GM21528 (cell line): ENCODE measurements around the gene KCNQ5.

Experiments
- ATAC-seq: cut with Tn5 transposase; IDR thresholded peaks from one replicate; pipeline ENCODE4 v1.9.1; 2021; ENCODE audit warnings: mild to moderate bottlenecking, moderate library complexity; ENCODE audit not compliant: unreplicated experiment, low FRiP score

The KCNQ5 gene

DNA sequence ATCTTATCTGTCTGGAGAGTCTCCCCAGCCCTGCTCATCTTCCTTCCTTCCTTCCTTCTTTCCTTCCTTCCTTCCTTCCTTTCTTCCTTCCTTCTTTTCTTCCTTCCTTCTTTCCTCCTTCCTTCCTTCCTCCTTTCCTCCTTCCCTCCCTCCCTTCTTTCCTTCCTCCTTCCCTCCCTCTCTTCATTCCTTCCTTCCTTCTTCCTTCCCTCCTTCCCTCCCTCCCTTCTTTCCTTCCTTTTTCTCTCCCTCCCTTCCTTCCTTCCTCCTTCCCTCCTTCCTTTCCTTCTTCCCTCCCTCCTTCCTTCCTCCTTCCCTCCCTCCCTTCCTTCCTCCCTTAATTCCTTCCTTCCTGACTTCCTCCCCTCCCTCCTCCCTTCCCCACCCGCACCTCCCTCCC lies 319.4 kb downstream of the KCNQ5 start:
- ATAC-seq: no peak

DNA sequence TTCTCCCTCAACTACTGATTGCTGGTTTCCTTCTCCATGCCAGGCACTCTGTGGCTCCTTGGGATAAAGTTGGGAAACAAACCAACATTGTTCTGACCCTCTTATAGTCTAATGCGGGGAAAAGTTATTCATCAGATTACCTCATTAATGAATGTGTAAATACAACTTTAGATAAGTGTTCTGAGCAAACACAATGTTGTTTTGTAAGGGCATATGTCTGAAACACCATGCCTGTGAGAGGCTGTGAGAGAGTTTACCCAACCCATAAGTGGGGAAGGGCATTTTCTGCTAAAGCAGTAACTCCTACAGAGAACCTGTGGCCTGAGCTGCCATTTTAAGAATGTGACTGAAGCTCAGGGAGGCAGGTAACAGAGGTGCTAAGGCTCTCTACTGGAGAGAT lies 319.9 kb downstream of the KCNQ5 start:
- no peak for ATAC-seq

DNA sequence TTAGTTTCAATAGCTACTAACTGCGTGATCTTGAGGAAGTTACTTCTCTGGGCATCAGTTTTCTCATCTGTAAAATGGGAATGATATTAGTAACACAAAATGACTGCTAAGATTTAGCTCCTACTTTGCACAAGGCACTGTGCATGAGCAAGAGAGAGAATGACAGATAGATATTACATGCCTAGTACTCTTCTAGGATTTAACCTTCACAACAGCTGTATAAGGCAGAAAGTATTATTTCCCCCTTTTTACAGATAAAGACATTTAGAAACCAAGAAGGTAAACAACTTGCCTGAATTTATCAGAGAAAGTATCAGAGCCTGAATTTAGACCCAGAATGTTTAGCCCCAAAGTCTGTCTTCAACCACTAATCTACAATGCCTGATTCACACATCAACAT lies 321.8 kb downstream of the KCNQ5 start:
- no peak for ATAC-seq

DNA sequence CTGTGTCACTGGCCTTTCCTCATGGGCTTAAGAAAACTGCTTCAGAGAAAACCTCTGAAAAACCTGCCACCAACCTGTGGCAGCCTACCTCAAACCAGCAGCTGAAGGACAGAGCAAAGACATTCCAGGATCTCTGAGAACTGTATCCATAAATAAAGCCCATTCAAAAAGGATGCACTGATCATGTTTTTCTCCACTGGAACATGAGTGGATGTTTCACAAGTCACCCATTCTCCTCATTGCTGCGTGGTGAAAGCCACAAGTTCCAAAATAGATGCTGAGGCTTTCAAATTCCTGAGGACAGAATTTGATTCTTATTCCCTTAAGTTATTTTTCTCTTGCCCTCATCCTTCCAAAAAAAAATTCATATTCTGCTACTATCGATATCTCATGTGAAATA lies 322.8 kb downstream of the KCNQ5 start:
- no peak for ATAC-seq

DNA sequence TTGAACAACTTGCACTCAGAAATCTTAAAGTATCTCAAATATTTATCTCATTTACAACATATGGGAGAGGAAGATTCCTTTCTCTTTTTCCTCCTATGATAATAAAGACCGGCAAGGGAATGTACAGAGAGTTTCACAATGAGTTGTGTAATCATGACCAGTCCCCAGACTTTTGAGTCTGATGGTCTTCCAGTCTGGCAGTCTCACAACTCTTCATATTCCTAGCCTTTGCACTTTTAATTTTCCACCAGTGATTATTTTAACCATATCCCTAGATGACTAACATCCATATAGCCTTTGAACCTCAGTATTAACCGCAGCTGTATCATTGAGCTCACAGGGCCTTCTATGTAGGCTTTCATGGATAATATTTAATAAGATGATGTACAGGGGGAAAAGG lies 324.9 kb downstream of the KCNQ5 start:
- ATAC-seq: no peak

DNA sequence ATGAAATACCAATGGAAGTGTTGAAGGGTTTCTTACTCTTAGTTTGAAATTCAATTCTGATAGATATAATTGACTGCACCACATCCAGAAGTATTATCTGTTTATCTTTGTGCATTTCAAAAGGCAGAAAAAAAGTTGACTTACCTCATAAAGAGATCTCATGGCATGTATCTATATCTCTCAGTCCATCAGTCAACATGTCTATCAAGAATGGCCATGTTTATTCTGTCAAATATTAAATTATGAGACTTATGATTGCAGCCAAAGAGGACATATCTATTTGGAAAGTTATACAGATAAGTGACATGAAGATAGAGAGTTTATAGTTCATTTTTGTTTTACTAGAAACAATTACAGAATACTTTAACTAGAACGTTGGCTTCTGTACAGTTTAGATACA lies 325.7 kb downstream of the KCNQ5 start:
- no peak for ATAC-seq

DNA sequence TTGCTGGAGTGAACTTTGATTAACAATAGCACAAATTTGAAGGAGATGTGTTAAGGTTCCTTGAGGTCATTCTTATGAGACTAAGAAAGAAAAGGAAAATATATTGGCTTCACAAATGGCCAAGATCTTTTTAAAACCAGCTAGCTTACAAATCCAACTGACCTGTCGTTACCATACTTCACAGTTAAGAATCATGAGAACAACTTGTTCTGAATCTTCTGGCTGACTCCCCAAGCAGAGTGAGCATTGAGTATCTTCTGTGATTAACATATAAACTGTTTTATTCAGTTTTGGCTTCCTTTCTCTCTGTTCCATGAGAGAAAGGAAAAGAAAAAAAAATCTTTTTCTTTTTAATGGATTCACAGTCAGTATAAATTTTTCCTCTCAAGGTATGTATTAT lies 326.3 kb downstream of the KCNQ5 start:
- ATAC-seq: no peak

DNA sequence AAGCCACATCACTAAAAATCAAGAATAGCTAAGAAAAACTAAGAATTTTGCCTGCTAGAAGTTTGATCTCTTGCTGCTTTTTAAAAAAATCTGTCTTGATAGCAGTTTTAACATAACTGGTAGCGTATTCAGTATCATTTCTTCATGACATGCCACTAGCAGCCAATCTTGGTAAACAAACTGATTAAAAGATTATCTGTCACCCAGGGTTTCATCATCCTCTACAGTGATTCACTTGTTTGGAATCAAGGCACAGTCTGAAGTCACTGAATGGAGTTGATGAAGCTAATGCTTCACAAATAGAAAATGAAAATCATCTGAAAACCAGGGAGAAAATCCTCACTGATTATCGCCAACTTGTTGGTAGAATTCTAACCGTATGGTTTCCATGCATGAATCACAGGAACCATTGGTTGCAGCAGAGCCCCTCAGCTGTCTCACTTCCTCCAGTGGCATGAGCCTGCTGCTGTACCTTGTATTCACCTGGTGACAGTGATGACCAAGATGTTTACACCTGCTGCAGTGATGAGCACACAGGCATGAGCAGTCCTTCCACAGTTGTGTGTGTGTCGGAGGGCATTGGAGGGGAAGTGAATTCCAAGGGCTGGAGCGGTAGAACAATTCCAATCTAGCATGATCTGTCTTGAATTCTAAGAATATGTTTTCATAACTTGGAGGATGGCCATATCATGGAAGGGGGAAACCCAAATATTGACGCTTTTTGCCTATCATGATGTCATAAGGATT lies 328.4 kb downstream of the KCNQ5 start:
- no peak for ATAC-seq

DNA sequence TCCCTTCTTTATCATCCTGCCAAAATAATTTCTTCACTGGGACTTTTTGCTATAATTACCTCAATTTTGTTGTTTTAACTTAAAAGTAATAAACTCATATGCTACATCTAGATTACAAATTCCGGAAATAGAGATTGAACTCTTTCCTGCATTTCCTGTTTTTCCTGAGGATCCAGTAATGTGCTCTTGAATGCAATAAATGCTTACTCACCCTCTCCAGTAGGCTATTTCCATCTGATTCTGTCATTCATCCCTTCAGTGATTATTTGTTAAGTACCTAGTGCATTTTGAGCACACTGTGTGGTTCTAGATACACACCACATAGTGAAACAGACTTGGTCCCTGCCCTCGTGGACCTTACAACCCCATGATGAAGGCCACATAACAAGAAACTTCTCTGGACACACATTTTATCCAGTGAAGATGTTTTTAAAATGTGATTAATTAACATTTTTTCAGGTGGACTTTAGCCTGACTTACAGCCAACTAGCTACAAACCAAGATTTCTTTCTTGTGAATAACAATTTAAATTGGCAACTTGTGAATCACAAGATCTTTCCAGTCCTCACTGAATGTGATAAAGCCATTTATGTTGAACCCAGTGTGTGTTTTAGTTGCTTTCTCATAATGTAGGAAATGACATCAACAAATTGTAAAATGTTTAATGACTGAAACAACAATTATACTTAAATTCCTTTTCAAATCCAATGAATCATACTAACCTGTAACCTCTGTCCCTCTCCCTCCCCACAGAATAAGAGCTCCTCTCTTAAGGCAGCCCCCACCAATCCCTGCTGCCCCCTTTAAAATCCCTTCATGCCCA lies 331.2 kb downstream of the KCNQ5 start:
- no peak for ATAC-seq

DNA sequence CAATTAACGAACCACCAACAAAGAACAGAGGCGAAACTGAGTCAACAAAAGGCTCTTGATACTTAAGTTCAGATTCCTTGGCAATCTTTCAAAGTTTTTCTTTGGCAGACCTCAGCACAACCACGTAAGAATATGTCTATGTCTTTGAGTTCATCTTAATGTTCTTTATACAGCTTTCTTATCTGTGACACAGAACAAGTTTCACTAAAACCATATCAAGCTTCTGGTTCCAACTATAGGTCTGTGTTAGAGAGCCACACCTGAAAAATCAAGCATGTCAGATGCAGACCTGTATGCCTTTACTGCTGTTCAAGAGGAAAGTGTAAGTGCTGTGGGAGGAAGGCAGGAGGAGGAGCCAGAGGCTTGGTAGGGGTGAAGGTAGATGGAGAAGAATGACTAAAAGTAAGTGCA lies 332.1 kb downstream of the KCNQ5 start:
- ATAC-seq: no peak

DNA sequence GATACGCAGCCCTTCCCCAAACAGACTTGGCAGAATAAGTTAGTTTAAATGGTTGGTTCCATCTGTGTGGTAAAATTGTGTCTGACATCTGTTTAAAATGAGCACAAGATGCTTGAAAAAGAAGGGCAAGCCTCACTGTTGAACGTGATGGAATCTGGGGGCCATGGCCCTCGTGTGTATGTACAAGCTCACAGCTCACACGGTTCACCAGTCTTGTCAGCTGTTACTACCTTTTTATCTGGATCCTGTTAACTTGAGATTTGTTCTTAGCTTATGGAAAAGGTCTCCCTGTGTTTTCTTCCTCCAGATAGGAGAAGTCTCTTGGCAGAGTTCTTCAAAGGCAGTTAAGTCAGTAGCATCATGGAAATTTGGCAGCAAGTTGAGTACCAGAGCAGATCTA lies 332.9 kb downstream of the KCNQ5 start:
- ATAC-seq: no peak

DNA sequence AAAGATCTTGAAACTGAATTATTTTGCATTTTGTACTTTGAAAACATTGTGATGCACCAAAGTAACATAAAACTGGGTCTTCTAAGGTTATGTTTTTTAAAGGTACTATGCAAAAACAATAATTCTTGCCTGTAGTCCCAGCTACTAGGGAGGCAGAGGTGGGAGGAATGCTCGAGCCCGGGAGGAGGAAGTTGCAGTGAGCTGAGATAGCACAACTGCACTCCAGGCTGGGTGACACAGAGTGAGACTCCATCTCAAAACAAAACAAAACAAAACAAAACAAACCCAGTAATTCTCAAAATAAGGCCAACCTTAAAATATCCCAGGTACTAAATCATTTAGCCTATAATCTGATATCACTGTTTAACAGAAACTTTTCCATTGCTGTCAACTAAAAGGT lies 333.8 kb downstream of the KCNQ5 start:
- ATAC-seq: no peak

DNA sequence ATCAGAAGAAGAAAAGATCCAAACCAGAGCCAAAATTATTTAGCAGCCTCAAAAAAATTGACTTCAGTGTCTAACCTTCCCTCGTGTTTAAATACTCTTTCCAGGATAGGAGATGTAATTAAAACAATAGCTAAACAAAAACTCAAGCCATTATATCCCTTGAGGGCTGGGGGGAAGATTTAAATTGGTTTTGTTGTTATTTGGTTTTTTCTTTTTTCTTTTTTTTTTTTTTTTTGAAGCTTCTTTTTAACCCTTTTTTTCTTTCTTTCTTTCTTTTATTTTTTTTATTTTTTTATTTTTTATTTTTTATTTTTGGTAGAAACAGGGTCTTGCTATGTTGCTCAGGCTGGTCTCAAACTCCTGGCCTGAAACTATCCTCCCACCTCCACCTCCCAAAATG lies 334.4 kb downstream of the KCNQ5 start:
- ATAC-seq: no peak

DNA sequence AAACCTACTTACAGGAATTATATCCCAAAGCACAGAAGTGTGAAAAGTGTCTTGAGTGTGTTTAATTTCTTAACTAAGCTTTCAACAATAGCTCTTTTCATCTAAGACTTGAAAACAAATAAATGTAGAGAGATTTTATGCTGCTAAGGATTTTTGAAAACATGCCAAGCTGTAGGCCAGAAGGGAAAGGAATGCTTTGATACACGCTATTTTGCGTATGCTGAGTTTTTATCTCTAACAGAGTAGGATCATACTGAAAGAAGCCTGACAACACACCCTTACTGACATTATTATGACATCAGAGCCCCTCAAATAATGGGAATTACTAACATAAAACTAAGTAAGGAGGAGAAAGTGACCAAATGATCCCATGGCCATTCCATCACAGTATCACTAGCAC lies 338.0 kb downstream of the KCNQ5 start:
- no peak for ATAC-seq

DNA sequence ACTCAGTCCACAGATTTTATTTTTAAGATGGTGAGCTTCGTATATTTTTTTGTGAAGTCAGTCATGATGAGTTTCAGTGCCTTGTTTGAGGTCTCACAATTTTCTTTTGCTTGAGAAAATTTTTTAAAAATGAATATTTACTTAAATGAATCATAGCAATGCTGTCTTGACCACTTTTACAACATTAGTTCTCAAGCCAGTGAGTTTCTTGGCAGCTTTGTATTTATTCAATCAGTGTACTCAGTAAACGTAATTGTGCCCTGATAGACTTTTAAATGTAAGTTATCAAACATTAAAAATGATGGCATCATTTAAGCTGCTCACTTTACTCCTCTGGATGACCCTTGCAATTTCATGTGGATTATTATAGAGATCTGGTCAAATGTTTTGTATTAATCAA lies 342.1 kb downstream of the KCNQ5 start:
- no peak for ATAC-seq

DNA sequence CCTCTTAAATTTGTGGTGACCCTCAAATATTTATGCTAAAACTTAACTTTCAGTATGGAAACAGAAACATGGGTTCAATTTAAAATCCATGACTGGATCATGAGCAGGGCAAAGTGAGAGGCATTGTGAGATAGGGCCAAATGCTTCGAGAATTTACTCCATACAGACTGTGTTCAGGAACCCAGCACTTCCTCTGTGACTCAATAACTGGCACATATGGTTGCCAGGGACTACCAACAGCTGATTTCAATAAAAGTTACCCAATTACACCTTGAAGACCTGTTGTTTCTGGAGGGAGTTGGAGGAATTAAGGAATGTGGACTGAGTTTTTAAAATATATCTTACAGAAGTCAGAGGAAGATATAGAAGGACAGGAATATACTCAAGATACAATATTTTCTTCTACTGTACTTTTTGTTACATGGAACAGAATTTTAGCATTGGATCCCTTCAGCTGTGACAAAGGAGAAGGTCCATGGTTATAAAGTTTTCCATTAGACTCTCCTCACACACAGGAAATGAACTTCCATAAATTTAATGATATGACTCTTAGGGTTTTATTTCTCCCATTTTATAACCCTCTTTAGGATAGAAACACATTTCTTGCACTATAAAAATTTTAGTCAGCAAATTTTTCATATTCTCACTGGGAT lies 344.9 kb downstream of the KCNQ5 start:
- ATAC-seq: no peak

DNA sequence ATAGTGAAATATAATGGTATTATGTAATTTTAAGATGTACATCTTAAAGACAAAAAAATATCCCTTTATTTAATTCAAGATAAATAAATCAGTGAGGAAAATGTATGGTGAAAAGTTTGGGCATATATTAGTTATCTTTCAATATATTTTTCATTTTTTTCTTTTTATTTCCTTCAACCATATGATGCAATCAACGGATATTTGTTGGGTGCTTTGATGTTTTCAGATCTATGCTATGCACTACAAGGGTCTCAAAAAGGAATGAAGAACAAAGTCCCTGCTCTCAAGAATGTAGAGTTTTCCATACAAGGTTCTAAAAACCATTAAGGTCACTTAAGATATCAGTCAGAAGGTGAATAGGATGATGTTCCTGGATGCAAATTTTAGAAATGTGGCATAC lies 345.5 kb downstream of the KCNQ5 start:
- ATAC-seq: no peak

DNA sequence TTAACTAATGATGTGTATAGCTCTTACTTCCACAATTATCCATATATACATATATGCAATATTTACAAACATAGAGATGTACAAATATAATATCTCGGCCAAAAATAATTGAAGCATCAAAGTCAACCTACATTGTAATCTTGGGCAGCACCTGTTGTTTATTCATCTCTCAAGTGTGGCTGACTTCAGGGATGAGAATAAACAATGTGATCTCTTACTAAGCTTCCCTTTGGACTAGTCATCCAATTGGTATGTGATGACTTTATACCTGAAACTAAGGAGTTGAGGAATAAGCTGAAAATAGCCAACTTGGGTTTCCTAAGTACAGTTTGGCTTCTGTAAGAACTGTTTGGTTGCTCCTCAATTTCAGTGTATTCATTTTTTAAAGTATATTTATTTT lies 346.8 kb downstream of the KCNQ5 start:
- no peak for ATAC-seq

DNA sequence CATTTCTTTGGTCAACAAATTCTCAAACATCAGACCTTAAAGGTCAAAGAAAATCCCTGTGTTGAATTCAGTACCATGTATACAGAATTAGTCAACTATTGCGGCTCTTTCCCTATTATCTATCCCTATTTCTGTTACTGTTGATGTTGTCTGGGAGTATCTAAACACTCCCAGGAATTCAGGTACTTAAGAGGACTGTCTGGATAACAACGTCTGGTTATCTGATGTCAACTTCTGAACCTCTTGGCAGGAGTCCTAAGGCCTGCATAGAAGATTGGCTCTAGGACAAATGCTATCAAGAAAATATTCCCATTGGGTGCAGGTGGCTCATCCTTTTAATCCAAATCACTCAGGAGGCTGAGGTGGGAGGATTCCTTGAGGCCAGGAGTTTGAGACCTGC lies 347.8 kb downstream of the KCNQ5 start:
- ATAC-seq: no peak

DNA sequence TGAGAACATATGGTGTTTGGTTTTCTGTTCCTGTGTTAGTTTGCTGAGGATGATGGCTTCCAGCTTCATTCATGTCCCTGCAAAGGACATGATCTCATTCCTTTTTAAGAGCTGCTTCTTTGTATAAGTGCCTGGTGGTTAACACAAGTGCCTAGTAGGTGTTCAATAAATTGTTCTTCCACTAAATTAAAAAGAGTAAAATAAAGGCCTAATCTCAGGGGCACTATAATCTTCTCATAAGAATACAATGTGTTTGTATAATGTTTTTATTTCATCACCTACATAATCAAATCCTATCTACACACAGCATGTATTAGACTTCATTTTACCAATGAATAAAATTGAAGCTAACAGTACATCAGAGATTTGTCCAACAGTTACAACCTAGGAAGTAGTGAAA lies 350.7 kb downstream of the KCNQ5 start:
- ATAC-seq: no peak

DNA sequence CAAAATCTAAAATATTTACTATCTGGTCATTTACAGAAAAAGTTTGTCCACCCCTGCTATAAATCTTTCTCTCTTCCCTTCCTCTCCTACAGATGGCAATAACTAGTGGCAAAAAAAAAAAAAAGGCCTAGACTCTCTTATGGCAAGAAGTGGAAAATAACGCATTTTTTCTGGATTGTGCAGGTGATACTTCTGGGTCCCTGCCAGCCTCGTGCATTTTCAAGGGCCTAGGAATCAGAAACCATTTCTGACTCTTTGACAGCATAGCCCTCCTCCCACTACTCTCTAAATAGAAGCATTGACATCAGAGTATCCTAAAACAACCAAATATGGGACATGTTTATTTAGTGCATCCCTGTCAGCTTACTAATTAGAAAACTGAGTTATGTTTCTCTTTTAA lies 352.4 kb downstream of the KCNQ5 start:
- ATAC-seq: no peak

DNA sequence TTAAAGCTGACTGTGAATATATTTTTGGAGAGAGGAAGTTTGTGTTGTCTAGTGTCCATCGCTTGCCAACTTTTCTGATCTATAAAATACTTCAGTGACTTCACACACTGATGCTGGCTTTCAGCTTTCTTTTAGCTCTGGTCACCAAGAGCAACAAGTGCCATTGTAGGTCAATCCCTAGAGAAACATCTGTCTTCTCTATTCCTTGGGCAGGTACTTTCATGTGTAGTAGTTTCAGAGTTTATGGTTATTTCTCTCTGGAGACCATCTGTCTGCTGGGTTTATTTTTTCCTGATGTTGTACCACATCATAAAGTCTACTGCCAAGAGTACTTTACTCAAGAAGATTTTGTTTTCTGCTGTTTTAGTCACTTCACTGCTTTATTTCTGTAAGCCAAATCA lies 353.5 kb downstream of the KCNQ5 start:
- no peak for ATAC-seq
